Right lobe of liver (tissue), 6 donors: ENCODE measurements around the gene CNGB1. TPM values are rescaled to one million over a fixed set of nuclear protein-coding genes. Genes with fewer than 3 reads are reported as not detected.
A peak's percentile ranks its signal among the peaks of the same experiment; 100 is the strongest.

Experiments used
- ATAC-seq, 4 donors: fragments of 200-7000 bp; cut with Tn5 transposase; one replicate each; pipeline ENCODE4 v1.9.1; 2020; ENCODE audit warnings: mild to moderate bottlenecking in 4 of 4, moderate library complexity in 4 of 4
- DNase-seq, 3 donors: peaks; one replicate each; pipeline ENCODE4 v3.0.0-alpha.2; 2020
- H3K27ac ChIP-seq, 3 donors: fragments of 200-600 bp; one replicate each; pipeline ENCODE4 v1.8.0; 2022
- H3K27me3 ChIP-seq, 2 donors: fragments of 200-600 bp; one replicate each; pipeline ENCODE4 v1.8.0; 2022
- H3K36me3 ChIP-seq, 4 donors: fragments of 200-600 bp; sonication (generic) in 1 of 4; one replicate each; pipeline versions ENCODE4 v1.5.1 to v1.8.0; 2017 to 2022; ENCODE audit warnings: control low read depth in 1 of 4
- H3K4me1 ChIP-seq, 4 donors: fragments of 200-600 bp; sonication (generic) in 1 of 4; one replicate each; pipeline versions ENCODE4 v1.5.1 to v1.8.0; 2017 to 2022; ENCODE audit warnings: control low read depth in 1 of 4
- H3K4me3 ChIP-seq, 3 donors: fragments of 200-600 bp; one replicate each; pipeline ENCODE4 v1.8.0; 2022
- H3K9me3 ChIP-seq, 4 donors: fragments of 200-600 bp; sonication (generic) in 1 of 4; one replicate each; pipeline versions ENCODE4 v1.5.1 to v1.8.0; 2017 to 2022; ENCODE audit warnings: control low read depth in 1 of 4
- CTCF ChIP-seq, 4 donors: fragments of 200-600 bp in 3 of 4; fragments of 450-650 bp in 1 of 4; IDR thresholded peaks; one replicate each; pipeline versions ENCODE4 v1.5.1 to v1.8.0; 2016 to 2022; ENCODE audit warnings: antibody characterized with exemption in 4 of 4, mild to moderate bottlenecking in 2 of 4
- POLR2A ChIP-seq: fragments of 450-650 bp; IDR thresholded peaks from one replicate; pipeline ENCODE4 v1.6.1; 2017; ENCODE audit warnings: antibody characterized with exemption, mild to moderate bottlenecking
- WGBS: methylation state at CpG from one replicate; pipeline ENCODE4 v1.1.6; 2018; ENCODE audit warnings: low coverage, low lambda C conversion rate; ENCODE audit not compliant: insufficient coverage; ENCODE audit errors: missing lambda C conversion rate; 5-methylcytosine and 5-hydroxymethylcytosine counted together
- intact Hi-C, 2 donors: fragments of 100-400 bp; cut with DNase I; formaldehyde crosslinking; loops; one replicate each; pipeline versions ENCODE4 v1.11.2 to v1.14.1; 2022
- total RNA-seq, 6 experiments: library from RNA; depleted of rRNA in 2 of 6; stranded (reverse); fragments of >200 nt in 2 of 6; fragmentation: NEBNext Ultra II Directional in 3 of 6; extraction: Animal tissue kit (Norgen Biotek cat#: 25700) in 3 of 6; gene quantifications; one replicate each; pipeline versions ENCODE4 v1.1.0 to v1.2.4, GENCODE V29; 2016 to 2023
- donor health status: DM: no; HTN: yes; CAD: no.
- donor health status: DM: no; HTN: no; CAD: no.
- donor health status: DM: no; HTN: no; CAD: no.
- donor health status: DM: no; HTN: yes; CAD: no.
- donor health status: DM: no; HTN: yes; CAD: no.

Gene CNGB1
- total RNA-seq, 6 experiments from 2014 or later = not detected

DNA sequence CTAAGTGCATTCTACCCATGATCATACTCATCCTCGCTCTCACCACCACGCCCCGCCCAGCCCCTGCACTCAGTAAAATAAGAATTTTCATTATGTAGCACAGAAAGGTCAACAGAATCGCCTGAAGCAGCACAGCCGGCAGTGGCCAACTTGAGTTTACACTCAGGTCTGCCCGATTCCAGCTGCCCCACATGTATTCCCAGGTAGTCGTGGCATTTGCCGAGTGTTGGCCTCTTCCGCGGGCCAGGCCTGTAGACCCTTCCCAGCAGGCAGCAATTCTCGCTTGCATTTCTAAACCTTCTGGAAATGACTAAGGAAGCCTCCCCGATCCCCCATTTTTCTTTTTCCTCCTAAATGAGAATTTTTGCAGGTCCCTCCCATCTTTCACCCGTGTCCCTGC, 609 bp downstream of the CNGB1 start:
- WGBS = 49% methylated on average over 7 of the region's 13 CpGs
- H3K27ac ChIP-seq = no peak overlapping the region
- no peaks in the 10 kb centered on the region for H3K9me3 ChIP-seq
- no peaks in the 10 kb centered on the region for H3K27me3 ChIP-seq
- ATAC-seq (no peak), DNase-seq (no peak)
- no peaks in the 10 kb centered on the region for H3K36me3 ChIP-seq
- intact Hi-C loops = no loop called here
- no peaks in the 10 kb centered on the region for H3K4me1 ChIP-seq
- no peak for TF ChIP-seq POLR2A
- no peak overlapping the region for H3K4me3 ChIP-seq

DNA sequence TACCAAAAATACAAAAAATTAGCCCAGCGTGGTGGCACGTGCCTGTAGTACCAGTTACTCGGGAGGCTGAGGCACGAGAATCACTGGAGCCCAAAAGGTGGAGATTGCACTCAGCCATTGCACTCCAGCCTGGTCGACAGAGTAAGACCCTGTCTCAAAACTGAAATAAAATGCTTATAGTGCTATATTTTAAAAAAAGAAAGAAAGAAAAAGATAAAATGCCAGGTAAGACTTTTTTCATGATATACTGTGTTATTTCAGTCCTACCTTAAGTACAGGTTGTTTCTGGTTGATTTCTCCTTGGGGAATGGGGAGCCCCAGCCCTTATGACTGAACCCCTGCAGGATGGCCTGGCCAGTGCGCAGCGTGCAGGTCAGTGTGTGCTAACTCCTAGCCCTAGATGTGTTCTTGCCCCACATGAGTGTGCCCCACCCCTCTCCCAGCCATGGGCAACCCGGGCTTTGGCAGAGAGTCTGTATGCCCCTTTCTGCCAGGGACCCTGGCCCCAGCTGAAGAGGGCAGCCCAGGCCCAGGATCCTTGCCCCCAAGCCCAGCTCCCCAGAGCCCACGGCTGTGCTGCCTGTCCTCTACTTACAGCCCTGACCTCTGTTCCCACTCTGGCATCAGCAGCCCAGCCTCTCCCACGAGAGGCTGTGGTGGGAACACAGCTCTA, 1.3 kb downstream of the CNGB1 start:
- H3K4me3 ChIP-seq = no peak overlapping the region
- no peaks in the 10 kb centered on the region for H3K27me3 ChIP-seq
- intact Hi-C loops = no loop called here
- H3K9me3 ChIP-seq = no peaks in the 10 kb centered on the region
- H3K4me1 ChIP-seq = no peaks in the 10 kb centered on the region
- ATAC-seq (peak in 1 of 4 donors; percentile 33), DNase-seq (no peak)
- no peak overlapping the region for H3K27ac ChIP-seq
- H3K36me3 ChIP-seq = no peaks in the 10 kb centered on the region
- WGBS = 80% methylated on average over 5 of the region's 10 CpGs
- TF ChIP-seq POLR2A (no peak), CTCF (IDR thresholded peaks at IDR 0.05) (no peak)

DNA sequence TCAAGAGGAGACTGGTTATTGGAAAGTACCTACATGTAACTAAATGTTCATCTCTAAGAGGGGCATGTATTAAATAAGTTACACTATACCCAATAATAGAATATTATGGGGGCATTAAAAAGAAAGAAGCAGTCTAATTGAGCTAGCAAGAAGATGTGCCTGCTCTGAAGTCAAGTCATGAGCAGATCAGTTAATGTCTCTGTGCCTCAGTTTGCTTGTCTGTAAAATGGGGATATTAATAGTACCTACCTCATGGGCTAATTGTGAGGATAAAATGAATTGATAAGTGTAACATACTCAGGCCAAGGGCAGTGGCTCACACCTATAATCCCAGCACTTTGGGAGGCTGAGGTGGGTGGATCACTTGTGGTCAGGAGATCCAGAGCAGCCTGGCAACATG, 3.0 kb downstream of the CNGB1 start:
- Histone ChIP-seq H3K9me3 (no peaks in the 10 kb centered on the region), H3K27me3 (no peaks in the 10 kb centered on the region), H3K36me3 (no peaks in the 10 kb centered on the region), H3K4me3 (no peak overlapping the region), H3K4me1 (no peaks in the 10 kb centered on the region), H3K27ac (no peak overlapping the region)
- TF ChIP-seq POLR2A (no peak), CTCF (IDR thresholded peaks at IDR 0.05) (no peak)
- intact Hi-C loops = no loop called here
- ATAC-seq (no peak), DNase-seq (peak in 1 of 3 donors; percentile 25)

DNA sequence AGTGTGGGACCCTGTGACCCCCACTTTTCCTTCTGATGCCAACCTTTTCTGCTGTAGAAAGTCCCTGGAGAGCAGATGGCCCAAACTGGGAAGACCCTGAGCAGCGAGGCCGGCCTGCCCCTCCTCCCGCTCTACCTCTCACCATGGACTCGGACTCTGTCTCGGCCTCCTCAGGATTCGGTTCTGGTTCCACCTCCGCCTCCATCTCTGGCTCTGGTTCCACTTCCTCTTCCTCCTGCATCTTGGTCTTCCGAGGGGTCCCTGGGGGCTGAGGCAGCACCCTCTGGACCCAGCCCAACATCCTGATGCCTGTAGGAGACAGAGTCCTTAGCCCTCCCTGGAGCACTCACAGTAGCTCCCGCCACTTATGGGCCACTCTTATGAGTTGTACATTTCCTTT, 3.9 kb downstream of the CNGB1 start:
- H3K4me1 ChIP-seq = no peaks in the 10 kb centered on the region
- no peak for TF ChIP-seq POLR2A
- TF ChIP-seq CTCF (IDR thresholded peaks at IDR 0.05) = no peak
- 93% methylated on average over 7 of the region's 9 CpGs for WGBS
- no peaks in the 10 kb centered on the region for H3K27me3 ChIP-seq
- H3K36me3 ChIP-seq = no peaks in the 10 kb centered on the region
- DNase-seq (peak in 1 of 3 donors; percentile 31), ATAC-seq (no peak)
- no peak overlapping the region for H3K27ac ChIP-seq
- no peaks in the 10 kb centered on the region for H3K9me3 ChIP-seq
- H3K4me3 ChIP-seq = no peak overlapping the region
- intact Hi-C loops = no loop called here

DNA sequence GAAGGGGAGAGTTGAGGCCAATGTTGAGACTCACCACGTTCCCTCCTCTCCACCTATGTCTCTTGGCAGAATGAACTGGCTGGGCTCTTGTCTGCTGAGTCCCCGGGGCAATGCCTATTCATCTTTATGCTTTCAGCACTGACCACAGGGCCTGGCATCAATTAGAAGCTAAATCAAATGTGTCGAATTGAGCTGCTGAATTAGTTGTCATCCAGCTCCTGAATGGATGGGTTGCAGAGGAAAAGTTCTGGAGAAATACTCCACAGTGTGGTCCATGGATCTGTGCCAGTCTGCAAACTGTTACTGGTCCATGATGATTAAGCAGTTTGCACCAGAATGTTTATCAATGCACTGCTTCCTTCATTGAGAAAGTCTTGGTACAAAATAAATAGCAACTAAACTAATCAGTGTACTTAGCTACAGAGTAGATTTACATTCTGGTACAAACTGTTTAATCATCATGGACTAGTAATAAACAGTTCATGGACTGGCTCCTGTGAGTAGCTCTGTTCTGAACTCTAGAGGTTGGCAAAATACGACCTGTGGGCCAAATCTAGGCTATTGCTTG, 4.6 kb downstream of the CNGB1 start:
- DNase-seq (peak in 1 of 3 donors; percentile 5), ATAC-seq (peak in 1 of 4 donors; percentile 45)
- H3K4me1 ChIP-seq = no peaks in the 10 kb centered on the region
- no peak overlapping the region for H3K27ac ChIP-seq
- H3K27me3 ChIP-seq = no peaks in the 10 kb centered on the region
- TF ChIP-seq POLR2A (no peak), CTCF (IDR thresholded peaks at IDR 0.05) (no peak)
- intact Hi-C loops = no loop called here
- WGBS = 39% methylated on average over 3 of the region's 4 CpGs
- H3K9me3 ChIP-seq = no peaks in the 10 kb centered on the region
- no peak overlapping the region for H3K4me3 ChIP-seq
- no peaks in the 10 kb centered on the region for H3K36me3 ChIP-seq
